GM23248 (cell line): ENCODE data around the gene IGSF10.

ENCODE experiments used
- EZH2 ChIP-seq: fragments of 200-600 bp; sonication (generic); IDR thresholded peaks from 2 replicates; pipeline ENCODE4 v1.6.1; 2018; ENCODE audit warnings: antibody characterized with exemption, mild to moderate bottlenecking; ENCODE audit not compliant: insufficient read depth, poor library complexity, severe bottlenecking
- EZH2phosphoT487 ChIP-seq: fragments of 200-600 bp; sonication (generic); IDR thresholded peaks from 2 replicates; pipeline ENCODE4 v1.6.1; 2018; ENCODE audit warnings: antibody characterized with exemption, moderate library complexity, mild to moderate bottlenecking, low read depth; ENCODE audit not compliant: insufficient read depth

DNA sequence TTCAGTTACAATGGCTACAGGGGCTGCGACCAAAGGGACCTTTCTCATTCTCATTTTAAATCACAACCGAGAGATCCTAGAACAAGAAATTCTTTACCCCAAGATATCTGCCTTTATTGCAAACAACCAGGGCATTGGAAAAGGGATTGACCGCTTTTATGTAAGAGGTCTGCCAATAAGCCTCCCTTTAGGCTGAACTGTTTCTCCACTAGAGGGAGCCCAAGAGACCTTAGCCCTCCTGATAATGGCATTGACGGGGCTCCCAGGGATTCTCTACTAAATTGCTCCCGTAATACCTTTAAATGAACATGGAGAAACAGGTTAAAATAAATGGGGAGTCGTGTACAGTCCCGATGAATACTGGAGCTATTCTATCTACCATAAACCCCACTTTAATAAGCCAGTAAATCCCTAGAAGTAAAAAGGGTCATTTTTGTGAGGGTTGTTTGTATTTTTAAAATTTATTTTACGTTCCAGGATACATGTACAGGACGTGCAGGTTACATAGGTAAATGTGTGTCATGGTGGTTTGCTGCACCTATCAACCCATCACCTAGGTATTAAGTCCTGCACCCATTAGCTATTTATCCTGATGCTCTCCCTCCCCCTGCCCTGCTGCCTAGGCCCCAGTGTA lies 7.5 kb upstream of the IGSF10 start:
- TF ChIP-seq EZH2 (no peak), EZH2phosphoT487 (no peak)
